Ectodermal cell (in vitro differentiated cells): ENCODE data around the gene SIK2.

ENCODE experiments used
- H3K27ac ChIP-seq: 2 replicates; pipeline ENCODE4 v1.7.0; 2013; ENCODE audit warnings: mild to moderate bottlenecking, low read depth, low read length; ENCODE audit not compliant: insufficient read depth, poor library complexity, severe bottlenecking
- H3K27me3 ChIP-seq: 2 replicates; pipeline ENCODE4 v1.7.0; 2013; ENCODE audit warnings: mild to moderate bottlenecking, low read length; ENCODE audit not compliant: insufficient read depth, control insufficient read depth, poor library complexity, severe bottlenecking
- H3K36me3 ChIP-seq: one replicate; pipeline ENCODE4 v1.7.0; 2013; ENCODE audit warnings: low read length; ENCODE audit not compliant: control insufficient read depth, insufficient read depth
- H3K4me1 ChIP-seq: one replicate; pipeline ENCODE4 v1.7.0; 2013; ENCODE audit warnings: low read length; ENCODE audit not compliant: control insufficient read depth, insufficient read depth
- H3K4me3 ChIP-seq: 2 replicates; pipeline ENCODE4 v1.7.0; 2013; ENCODE audit warnings: low read depth, low read length, control low read depth; ENCODE audit not compliant: insufficient read depth
- H3K9me3 ChIP-seq: 2 replicates; pipeline ENCODE4 v1.7.0; 2013; ENCODE audit warnings: mild to moderate bottlenecking, low read length, moderate library complexity; ENCODE audit not compliant: control insufficient read depth
- WGBS, 2 experiments: methylation state at CpG; one replicate each; pipeline ENCODE4 v1.1.7; 2013; ENCODE audit warnings: missing lambda C conversion rate in 2 of 2; 5-methylcytosine and 5-hydroxymethylcytosine counted together

Gene SIK2

GRCh38 chr11:111581341-111581740 is 20.9 kb upstream of the SIK2 start:
- no peak overlapping the region for H3K27ac ChIP-seq
- WGBS, 2 experiments = 92 to 100% methylated on average over 1 of the region's 1 CpG

GRCh38 chr11:111582163-111582562 is 20.1 kb upstream of the SIK2 start:
- Histone ChIP-seq H3K9me3 (no peaks in the 10 kb centered on the region), H3K4me1 (no peaks in the 10 kb centered on the region), H3K27ac (no peak overlapping the region), H3K4me3 (no peak overlapping the region), H3K27me3 (no peaks in the 10 kb centered on the region), H3K36me3 (no peaks in the 10 kb centered on the region)

More at GRCh38 chr11:111581341-111581740, 20.9 kb upstream of the SIK2 start:
- Histone ChIP-seq H3K36me3 (no peaks in the 10 kb centered on the region), H3K4me3 (no peak overlapping the region), H3K27me3 (no peaks in the 10 kb centered on the region), H3K4me1 (no peaks in the 10 kb centered on the region), H3K9me3 (no peaks in the 10 kb centered on the region)

GRCh38 chr11:111582881-111583280 is 19.4 kb upstream of the SIK2 start:
- WGBS, 2 experiments = 86 to 92% methylated on average over 3 to 4 of the region's 4 CpGs
- H3K9me3 ChIP-seq = no peaks in the 10 kb centered on the region
- H3K4me3 ChIP-seq = no peak overlapping the region
- H3K27me3 ChIP-seq = no peaks in the 10 kb centered on the region
- no peaks in the 10 kb centered on the region for H3K4me1 ChIP-seq
- no peaks in the 10 kb centered on the region for H3K36me3 ChIP-seq
- H3K27ac ChIP-seq = no peak overlapping the region

GRCh38 chr11:111585371-111585770 is 16.9 kb upstream of the SIK2 start:
- WGBS, 2 experiments = 95 to 98% methylated on average over 2 of the region's 2 CpGs
- H3K4me3 ChIP-seq = no peak overlapping the region
- no peak overlapping the region for H3K27ac ChIP-seq
- no peaks in the 10 kb centered on the region for H3K9me3 ChIP-seq
- no peaks in the 10 kb centered on the region for H3K4me1 ChIP-seq
- no peaks in the 10 kb centered on the region for H3K36me3 ChIP-seq
- H3K27me3 ChIP-seq = no peaks in the 10 kb centered on the region

GRCh38 chr11:111586388-111586831 is 15.8 kb upstream of the SIK2 start:
- WGBS, 2 experiments = 25 to 29% methylated on average over 1 of the region's 1 CpG
- Histone ChIP-seq H3K36me3 (no peaks in the 10 kb centered on the region), H3K27me3 (no peaks in the 10 kb centered on the region), H3K9me3 (no peaks in the 10 kb centered on the region), H3K4me1 (no peaks in the 10 kb centered on the region), H3K4me3 (no peak overlapping the region), H3K27ac (no peak overlapping the region)

- Histone ChIP-seq H3K9me3 (no peaks in the 10 kb centered on the region), H3K36me3 (no peaks in the 10 kb centered on the region), H3K27me3 (no peaks in the 10 kb centered on the region), H3K27ac (no peak overlapping the region), H3K4me1 (no peaks in the 10 kb centered on the region), H3K4me3 (no peak overlapping the region)
- 83 to 100% methylated on average over 1 to 2 of the region's 2 CpGs for WGBS, 2 experiments
These were observed 13.1 kb upstream of the SIK2 start for GRCh38 chr11:111589114-111589513.

GRCh38 chr11:111589886-111590499 is 12.3 kb upstream of the SIK2 start:
- Histone ChIP-seq H3K4me3 (no peak overlapping the region), H3K4me1 (no peaks in the 10 kb centered on the region), H3K27ac (no peak overlapping the region), H3K9me3 (no peaks in the 10 kb centered on the region), H3K36me3 (no peaks in the 10 kb centered on the region), H3K27me3 (no peaks in the 10 kb centered on the region)
- WGBS, 2 experiments = 72 to 86% methylated on average over 4 to 5 of the region's 5 CpGs

GRCh38 chr11:111591187-111591960 is 10.9 kb upstream of the SIK2 start:
- 86 to 91% methylated on average over 4 of the region's 4 CpGs for WGBS, 2 experiments

GRCh38 chr11:111592491-111592890 is 9.8 kb upstream of the SIK2 start:
- Histone ChIP-seq H3K27me3 (no peaks in the 10 kb centered on the region), H3K27ac (no peak overlapping the region), H3K36me3 (no peaks in the 10 kb centered on the region), H3K4me1 (no peaks in the 10 kb centered on the region), H3K9me3 (no peaks in the 10 kb centered on the region), H3K4me3 (no peak overlapping the region)

More at GRCh38 chr11:111591187-111591960, 10.9 kb upstream of the SIK2 start:
- no peak overlapping the region for H3K4me3 ChIP-seq
- H3K9me3 ChIP-seq = no peaks in the 10 kb centered on the region
- H3K27me3 ChIP-seq = no peaks in the 10 kb centered on the region
- H3K27ac ChIP-seq = no peak overlapping the region
- H3K4me1 ChIP-seq = no peaks in the 10 kb centered on the region
- H3K36me3 ChIP-seq = no peaks in the 10 kb centered on the region

- Histone ChIP-seq H3K36me3 (no peaks in the 10 kb centered on the region), H3K27ac (no peak overlapping the region), H3K4me3 (no peak overlapping the region), H3K9me3 (no peaks in the 10 kb centered on the region), H3K4me1 (peaks cover under 1% of the 10 kb centered on the region), H3K27me3 (peaks cover 3% of the 10 kb centered on the region)
- 100% methylated on average over 1 of the region's 1 CpG for WGBS, 2 experiments
These were observed 5.9 kb upstream of the SIK2 start for GRCh38 chr11:111596319-111596718.
